ENCODE data around the gene MGAM2. TPM values are rescaled to one million over a fixed set of nuclear protein-coding genes. Genes with fewer than 3 reads are reported as not detected.

The MGAM2 gene
- total RNA-seq (not detected in 2 replicates), polyA plus RNA-seq (not detected in 2 replicates), polyA minus RNA-seq (ENCODE audit: low replicate concordance) (not detected in 2 replicates)
- not detected in 2 replicates for polyA plus RNA-seq (2012)

GRCh38 chr7:142111499-142111898 lies at the start of gene MGAM2:
MGAM2 (plus strand) TSS chr7:142111718; CDS start chr7:142116874, 5,156 bp downstream.
- no peak for TF ChIP-seq EZH2 (IDR thresholded peaks at IDR 0.05; ENCODE audit: low read length, missing control alignments)
- Histone ChIP-seq H2AFZ (ENCODE audit: low read length) (no peak within 1 kb of the TSS), H3K4me2 (ENCODE audit: extremely low read depth, insufficient read depth, low read length) (no peak within 1 kb of the TSS), H3K36me3 (ENCODE audit: control insufficient read depth, insufficient read depth, low read length) (no peaks in the 10 kb centered on the region), H4K20me1 (ENCODE audit: control insufficient read depth, extremely low read depth, insufficient read depth, low read length) (no peaks in the 10 kb centered on the region), H3K9me3 (ENCODE audit: control insufficient read depth, insufficient read depth, low read depth, low read length) (no peaks in the 10 kb centered on the region), H3K4me3 (replicated peaks in 1 of 4; ENCODE audit: control extremely low read depth in 1 of 4, insufficient read depth in 1 of 4, low read depth in 3 of 4, low read length in 4 of 4) (no peak within 1 kb of the TSS), H3K9ac (ENCODE audit: insufficient read depth, low read length) (no peak within 1 kb of the TSS), H3K27me3 (ENCODE audit: control insufficient read depth, insufficient read depth, low read length) (no peaks in the 10 kb centered on the region), H3K4me1 (ENCODE audit: control insufficient read depth, extremely low read depth, insufficient read depth, low read length) (no peaks in the 10 kb centered on the region), H3K27ac (ENCODE audit: insufficient read depth, low read length) (no peak within 1 kb of the TSS), H3K79me2 (ENCODE audit: control insufficient read depth, insufficient read depth, low read length) (no peaks in the 10 kb centered on the region)
- DNase-seq (ENCODE audit: low read depth in 2 of 2): no peak

- TF ChIP-seq EZH2 (IDR thresholded peaks at IDR 0.05; ENCODE audit: low read length, missing control alignments) (no peak), CTCF (conservative IDR thresholded peaks at IDR 0.05 in 1 of 2, IDR thresholded peaks at IDR 0.05 in 1 of 2; ENCODE audit: low read depth in 1 of 2, low read length in 2 of 2) (no peak)
- no peak overlapping the region for H3K27ac ChIP-seq (ENCODE audit: insufficient read depth, low read length)
Observed at GRCh38 chr7:142063551-142064442, 47.7 kb upstream of the MGAM2 start.

GRCh38 chr7:142066536-142066935 lies 45.0 kb upstream of the MGAM2 start:
- H3K4me2 ChIP-seq (ENCODE audit: extremely low read depth, insufficient read depth, low read length): no peak overlapping the region
- H3K79me2 ChIP-seq (ENCODE audit: control insufficient read depth, insufficient read depth, low read length): no peaks in the 10 kb centered on the region
- H3K9ac ChIP-seq (ENCODE audit: insufficient read depth, low read length): no peak overlapping the region
- no peaks in the 10 kb centered on the region for H3K36me3 ChIP-seq (ENCODE audit: control insufficient read depth, insufficient read depth, low read length)
- H3K27ac ChIP-seq (ENCODE audit: insufficient read depth, low read length): no peak overlapping the region
- TF ChIP-seq CTCF (conservative IDR thresholded peaks at IDR 0.05 in 1 of 2, IDR thresholded peaks at IDR 0.05 in 1 of 2; ENCODE audit: low read depth in 1 of 2, low read length in 2 of 2) (no peak), EZH2 (IDR thresholded peaks at IDR 0.05; ENCODE audit: low read length, missing control alignments) (no peak)
- no peaks in the 10 kb centered on the region for H3K9me3 ChIP-seq (ENCODE audit: control insufficient read depth, insufficient read depth, low read depth, low read length)
- no peaks in the 10 kb centered on the region for H3K27me3 ChIP-seq (ENCODE audit: control insufficient read depth, insufficient read depth, low read length)
- DNase-seq (ENCODE audit: low read depth in 2 of 2): no peak
- H2AFZ ChIP-seq (ENCODE audit: low read length): no peak overlapping the region
- H4K20me1 ChIP-seq (ENCODE audit: control insufficient read depth, extremely low read depth, insufficient read depth, low read length): no peaks in the 10 kb centered on the region
- no peaks in the 10 kb centered on the region for H3K4me1 ChIP-seq (ENCODE audit: control insufficient read depth, extremely low read depth, insufficient read depth, low read length)
- H3K4me3 ChIP-seq (replicated peaks in 1 of 4; ENCODE audit: control extremely low read depth in 1 of 4, insufficient read depth in 1 of 4, low read depth in 3 of 4, low read length in 4 of 4): no peak overlapping the region

More at GRCh38 chr7:142063551-142064442, 47.7 kb upstream of the MGAM2 start:
- Histone ChIP-seq H3K4me3 (replicated peaks in 1 of 4; ENCODE audit: control extremely low read depth in 1 of 4, insufficient read depth in 1 of 4, low read depth in 3 of 4, low read length in 4 of 4) (no peak overlapping the region), H3K9me3 (ENCODE audit: control insufficient read depth, insufficient read depth, low read depth, low read length) (no peaks in the 10 kb centered on the region), H3K9ac (ENCODE audit: insufficient read depth, low read length) (no peak overlapping the region), H4K20me1 (ENCODE audit: control insufficient read depth, extremely low read depth, insufficient read depth, low read length) (no peaks in the 10 kb centered on the region), H3K4me2 (ENCODE audit: extremely low read depth, insufficient read depth, low read length) (no peak overlapping the region), H3K4me1 (ENCODE audit: control insufficient read depth, extremely low read depth, insufficient read depth, low read length) (no peaks in the 10 kb centered on the region), H2AFZ (ENCODE audit: low read length) (no peak overlapping the region), H3K27me3 (ENCODE audit: control insufficient read depth, insufficient read depth, low read length) (no peaks in the 10 kb centered on the region), H3K36me3 (ENCODE audit: control insufficient read depth, insufficient read depth, low read length) (no peaks in the 10 kb centered on the region), H3K79me2 (ENCODE audit: control insufficient read depth, insufficient read depth, low read length) (no peaks in the 10 kb centered on the region)
- DNase-seq (ENCODE audit: low read depth in 2 of 2): no peak
